Stimulated activated CD8-positive, alpha-beta memory T cell treated with anti-CD3 and anti-CD28 coated beads, Interleukin-15, amount 100 ng/mL, for 24 hours (primary cell): ENCODE data around the gene DPY19L3.
"Not testable (repeated sequence)": the region's sequence is repeated elsewhere in the genome, so short reads cannot be mapped to it uniquely, and the experiment has no call there.

ENCODE experiments used
- DNase-seq: peaks from one replicate; pipeline ENCODE4 v3.0.0-alpha.2; 2020; ENCODE audit warnings: low read depth

DPY19L3 gene

DNA sequence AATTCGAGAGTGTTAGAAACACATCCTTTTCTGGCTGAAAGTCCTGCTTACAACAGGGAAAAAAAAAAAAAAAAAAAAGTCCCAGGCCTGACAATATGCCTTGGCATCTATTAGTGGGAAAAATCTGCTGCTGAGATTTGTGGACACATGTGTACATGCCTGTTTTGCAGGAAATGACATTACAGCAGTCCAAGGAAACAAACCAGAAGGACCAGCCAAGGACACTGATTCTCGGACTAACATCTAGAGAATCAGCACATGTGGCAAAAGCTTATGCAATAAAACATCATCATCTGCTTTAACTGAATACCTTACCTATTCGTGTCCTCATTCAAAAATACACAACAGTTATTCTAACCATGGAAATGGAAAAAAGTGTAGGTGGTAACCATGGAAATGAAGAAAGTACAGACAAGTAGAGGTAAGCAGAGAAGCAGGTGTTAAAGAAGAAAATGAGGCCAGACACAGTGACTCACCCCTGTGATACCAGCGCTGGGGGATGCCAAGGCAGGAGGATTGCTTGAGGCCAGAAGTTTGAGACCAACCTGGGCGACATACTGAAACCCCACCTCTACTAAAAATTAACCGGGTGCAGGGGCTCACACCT lies 9.4 kb upstream of the DPY19L3 start:
- DNase-seq = no peak

DNA sequence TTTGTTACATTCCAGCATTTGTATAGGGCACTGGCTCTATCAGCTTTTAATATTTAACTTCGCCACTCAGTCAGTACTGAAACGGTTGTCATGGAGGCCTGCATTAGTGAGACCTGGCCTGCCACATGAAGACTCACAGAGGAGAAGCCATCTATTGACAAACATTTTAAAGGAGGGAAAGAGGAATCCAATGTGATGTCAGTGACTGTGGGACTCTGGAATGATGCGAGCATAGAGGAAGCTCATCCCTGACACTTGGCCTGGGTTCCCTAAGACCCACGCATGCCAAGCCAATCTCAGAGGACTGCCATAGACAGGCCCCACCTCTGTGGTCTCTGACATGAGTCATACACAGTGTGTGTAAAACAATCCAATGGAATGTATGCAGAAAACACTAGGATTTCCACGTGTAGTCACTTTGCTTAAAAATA lies 7.9 kb upstream of the DPY19L3 start:
- no peak for DNase-seq

DNA sequence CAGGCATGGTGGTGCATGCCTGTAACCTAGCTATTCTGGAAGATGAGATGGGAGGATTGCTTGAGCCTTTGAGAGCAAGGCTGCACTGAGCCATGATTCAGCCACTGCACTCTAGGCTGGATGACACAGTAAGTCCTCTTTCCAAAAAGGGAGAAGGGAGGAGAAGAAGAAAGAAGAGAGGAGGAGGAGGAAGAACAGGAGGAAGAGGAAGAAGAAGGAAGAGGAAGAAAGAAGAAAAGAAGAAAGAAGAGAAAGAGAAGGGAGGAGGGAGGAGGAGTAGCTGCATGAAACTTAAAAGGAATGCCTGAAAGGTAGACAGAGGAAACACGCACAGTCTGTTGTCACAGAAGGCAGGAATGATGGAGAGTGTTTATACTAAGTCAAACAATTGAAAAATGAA lies 3.6 kb upstream of the DPY19L3 start:
- DNase-seq = no peak

DNA sequence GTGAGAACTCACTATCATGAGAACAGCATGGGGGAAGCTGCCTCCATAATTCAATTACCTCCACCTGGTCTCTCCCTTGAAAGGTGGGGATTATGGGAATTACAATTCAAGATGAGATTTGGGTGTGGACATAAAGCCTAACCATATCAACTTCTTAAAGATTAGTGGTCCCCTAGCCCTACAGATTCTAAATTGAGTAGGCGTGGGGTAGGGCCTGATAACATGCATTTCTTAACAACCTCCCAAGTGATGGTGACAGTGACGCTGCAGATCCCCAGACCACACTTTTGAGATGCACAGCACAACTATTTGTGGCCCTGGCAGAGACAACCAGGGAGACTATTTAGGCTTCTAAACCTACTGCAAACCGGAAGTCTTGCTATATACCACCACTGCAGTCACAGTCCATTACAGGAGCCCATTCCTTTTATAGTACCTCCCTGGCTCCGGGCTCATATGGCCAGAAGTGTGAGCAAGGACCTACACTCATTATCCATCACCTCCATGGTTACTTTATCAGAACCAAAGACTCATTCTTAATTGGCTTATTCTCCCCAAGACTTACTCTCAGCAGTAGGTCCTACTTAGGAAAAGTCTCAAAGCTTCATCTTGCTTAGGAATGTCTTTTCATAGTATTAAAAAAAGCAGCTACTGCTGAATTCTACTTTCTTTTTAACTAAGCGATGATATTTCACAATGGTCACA lies 2.1 kb upstream of the DPY19L3 start:
- no peak for DNase-seq

DNA sequence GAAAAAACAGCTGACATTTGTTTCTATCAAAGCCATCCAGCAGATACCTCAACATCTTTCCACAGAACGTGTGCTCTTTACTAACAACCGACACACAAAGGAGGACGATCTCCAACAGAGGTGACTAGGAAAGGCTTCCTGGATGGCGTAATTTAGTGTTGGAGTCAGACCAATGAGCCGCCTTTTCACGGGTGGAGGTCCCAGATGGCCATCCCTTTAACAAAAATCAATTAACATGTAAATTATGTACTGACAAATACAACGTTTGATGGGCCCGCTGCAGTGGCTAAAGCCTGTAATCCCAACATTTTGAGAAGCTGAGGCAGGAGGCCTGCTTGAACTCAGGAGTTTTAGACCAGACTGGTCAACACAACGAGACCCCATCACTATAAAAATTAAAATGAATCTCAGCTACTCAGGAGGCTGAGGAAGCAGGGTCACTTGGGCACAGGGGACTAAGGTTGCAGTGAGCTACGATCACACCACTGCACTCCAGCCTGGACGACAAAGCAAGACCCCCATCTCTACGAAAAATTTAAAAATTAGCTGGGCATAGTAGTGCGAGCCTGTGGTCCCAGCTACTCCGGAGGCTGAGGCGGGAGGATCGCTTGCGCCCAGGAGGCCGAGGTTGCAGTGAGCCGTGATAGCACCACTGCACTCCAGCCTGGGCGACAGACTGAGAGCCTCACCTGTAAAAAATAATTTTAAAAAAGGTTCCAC lies 1.2 kb upstream of the DPY19L3 start:
- no peak for DNase-seq

DNA sequence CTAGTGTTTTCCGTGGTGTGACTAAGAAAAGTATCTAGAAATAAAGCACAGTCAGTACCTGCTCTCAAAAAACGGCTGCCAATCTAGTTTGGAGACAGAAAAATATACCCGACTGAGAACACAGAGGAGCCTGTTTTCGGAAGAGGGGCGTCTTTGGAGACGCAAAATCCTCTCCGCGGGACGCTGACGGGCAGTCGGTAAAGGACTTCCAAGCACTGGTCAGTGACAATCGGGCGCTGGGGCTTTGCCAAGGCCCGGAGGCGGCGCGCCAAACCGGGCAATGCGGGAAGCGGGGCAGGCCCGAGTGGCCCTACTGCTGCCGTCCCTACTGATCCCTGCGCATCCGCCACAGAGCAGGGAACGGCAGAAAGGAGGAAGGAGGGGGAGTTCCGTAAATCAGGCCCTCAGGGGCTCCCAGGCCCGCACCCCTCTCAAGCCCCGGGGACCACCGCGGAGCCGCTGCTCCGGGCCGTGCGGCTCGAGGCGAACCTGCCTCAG lies 588 bp upstream of the DPY19L3 start:
- DNase-seq = no peak

DNA sequence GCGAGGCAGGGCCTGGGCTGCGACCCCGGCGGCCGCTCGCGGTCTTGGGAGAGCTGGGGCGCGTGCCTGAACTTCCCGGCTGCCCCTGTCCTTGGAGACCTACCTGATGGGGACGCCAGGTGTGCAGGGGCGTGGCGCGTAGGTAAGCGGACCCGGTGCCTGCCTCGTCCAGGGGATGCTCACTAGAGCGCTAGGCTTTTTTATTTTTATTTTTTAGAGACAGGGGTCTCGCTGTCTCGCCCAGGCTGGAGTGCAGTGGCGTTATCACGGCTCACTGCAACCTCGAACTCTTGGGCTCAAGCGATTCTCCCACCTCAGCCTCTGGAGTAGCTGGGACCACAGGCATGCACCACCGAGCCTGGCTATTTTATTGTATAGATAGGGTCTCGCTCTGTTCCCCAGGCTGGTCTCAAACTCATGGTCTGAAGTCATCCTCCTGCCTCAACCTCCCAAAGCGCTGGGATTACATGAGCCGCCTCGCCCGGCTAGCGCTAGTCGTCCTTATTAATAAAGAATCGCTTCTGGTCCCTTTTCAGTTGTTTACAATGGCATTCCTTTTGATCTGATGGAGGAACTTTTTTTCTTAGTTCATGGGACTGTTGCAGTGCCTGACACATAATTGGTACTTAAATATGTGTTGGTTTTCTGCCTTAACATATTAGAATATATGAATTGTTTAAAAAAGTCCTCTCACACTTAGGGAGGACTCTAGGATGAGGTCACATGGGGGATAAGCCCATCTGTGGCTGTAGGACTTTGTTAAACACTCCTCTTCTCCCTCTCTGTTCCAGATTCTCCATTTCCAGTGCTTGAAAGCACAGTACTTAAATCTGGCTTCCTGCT lies 812 bp downstream of the DPY19L3 start:
- DNase-seq = no peak

DNA sequence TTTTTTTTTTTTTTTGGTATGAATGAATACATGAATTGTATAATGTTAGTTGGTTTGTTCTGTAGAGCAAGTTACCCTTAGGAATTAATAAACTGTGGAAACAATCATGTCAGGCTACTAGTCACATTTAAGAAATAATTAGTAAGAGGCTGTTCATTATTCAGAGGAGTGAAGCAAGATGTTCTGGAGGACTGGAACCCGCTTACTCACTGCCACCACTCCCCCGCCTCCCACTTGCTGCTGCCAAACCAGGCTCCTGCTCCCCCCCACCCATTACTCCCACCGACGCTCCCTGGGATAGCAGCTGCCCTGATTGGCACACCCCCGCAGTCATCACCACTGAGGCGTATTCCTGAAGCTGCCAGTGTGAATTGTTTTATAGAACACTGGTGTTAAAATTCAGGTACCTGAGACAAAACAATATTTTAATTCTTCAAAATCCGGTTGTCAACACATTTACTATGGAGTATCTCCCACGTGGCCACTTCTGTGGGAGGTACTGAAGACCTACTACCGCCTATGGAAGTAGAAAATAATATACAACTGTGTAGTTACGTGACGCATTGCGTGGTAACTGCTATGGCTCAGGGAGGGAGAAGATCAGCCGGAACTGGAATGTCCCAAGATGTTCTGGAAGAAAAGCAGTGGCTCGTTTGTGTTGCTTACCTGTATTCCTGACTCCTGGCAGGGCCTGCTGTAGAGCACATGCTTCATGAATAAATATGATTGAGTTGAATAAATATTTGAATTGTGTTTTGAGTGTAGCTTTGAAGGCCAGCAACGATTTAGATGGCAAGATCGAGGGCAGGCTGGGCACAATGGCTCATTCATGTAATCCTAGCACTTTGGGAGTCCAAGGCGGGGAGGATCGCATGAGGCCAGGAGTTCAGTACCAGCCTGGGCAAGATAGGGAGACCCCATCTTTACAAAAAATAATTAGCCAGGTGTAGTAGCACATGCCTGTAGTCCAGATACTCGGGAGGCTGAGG lies 1.7 kb downstream of the DPY19L3 start:
- no peak for DNase-seq

DNA sequence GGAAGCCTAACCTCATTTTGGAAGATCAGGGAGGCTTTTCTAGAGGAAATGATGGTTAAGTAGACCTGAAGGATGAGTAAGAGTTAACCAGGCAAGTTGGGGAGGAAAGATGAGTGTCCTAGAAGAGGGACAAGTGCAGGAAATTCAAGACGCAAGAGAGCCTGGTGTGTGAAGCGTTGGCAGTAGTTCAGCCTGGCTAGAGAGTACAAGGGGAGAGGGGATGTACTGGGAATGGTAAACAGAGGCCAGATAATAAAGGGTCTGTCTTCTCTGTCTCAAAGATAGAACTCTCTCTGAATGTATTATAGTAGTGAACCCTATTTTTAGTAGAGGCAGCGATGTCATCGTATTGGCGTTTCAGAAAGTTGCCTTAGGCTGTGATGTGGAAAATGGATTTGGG lies 9.7 kb downstream of the DPY19L3 start:
- DNase-seq = no peak

DNA sequence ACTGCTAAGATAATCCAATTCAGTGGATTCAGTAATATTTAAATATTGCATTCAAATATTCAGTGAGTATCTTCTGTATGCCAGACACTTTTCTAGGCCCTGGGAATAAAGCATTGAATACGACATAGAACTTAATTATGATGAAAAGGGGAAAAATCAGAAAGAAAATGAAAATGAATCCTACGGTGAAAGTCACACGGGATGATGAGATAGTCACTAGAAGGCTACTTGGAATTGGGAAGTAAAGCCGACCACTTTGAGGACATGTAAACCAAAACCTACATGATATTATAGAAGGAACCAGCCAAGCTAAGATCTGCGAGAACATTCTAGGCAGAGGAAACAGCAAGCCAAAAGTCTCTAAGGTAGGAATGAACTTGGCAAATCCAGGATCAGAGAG lies 10.1 kb downstream of the DPY19L3 start:
- DNase-seq = no peak

DNA sequence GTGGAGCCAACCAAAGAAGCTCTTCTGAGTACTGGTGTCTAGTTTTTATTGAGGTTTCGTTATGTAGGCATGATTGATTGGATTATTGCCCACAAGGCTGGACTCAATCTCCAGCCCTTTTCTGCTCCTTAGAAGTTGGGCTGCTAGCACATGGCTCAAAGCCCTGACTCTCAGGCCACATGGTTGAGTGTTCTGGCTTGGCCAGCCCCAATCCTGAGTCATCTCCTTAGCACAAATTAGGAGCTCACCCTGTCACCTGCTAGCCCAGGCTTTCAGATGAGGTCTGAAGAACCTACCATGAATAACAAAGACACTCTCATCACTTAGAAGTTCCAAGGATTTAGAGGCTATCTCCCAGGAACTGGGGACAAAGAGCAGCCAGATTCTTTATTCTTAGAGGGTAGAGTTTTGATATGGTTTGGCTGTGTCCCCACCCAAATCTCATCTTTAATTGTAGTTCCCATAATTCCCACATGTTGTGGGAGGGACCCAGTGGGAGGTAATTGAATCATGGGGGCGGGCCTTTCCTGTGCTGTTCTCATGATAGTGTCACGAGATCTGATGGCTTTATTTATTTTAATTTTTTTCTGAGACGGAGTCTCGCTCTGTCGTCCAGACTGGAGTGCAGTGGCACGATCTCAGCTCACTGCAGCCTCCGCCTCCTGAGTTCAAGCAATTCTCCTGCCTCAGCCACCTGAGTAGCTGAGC lies 11.3 kb downstream of the DPY19L3 start:
- no peak for DNase-seq

DNA sequence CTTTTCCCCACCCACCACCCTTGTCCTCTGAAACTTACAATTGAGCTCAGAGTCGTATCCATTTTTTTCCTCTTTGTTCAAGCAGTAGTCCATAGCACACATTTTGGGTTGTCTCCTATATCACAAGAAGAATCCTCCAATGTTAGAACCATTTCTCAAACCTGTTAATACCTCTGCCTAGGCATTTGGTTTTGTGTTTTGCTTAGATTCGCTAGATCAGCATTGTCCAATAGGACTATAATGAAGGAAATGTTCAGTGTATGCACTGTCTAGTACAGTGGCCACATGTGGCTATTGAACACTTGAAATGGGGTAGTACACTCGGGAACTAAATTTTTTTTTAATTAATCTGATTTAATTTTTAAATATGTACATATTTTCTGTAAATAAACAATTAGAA lies 12.6 kb downstream of the DPY19L3 start:
- no peak for DNase-seq

DNA sequence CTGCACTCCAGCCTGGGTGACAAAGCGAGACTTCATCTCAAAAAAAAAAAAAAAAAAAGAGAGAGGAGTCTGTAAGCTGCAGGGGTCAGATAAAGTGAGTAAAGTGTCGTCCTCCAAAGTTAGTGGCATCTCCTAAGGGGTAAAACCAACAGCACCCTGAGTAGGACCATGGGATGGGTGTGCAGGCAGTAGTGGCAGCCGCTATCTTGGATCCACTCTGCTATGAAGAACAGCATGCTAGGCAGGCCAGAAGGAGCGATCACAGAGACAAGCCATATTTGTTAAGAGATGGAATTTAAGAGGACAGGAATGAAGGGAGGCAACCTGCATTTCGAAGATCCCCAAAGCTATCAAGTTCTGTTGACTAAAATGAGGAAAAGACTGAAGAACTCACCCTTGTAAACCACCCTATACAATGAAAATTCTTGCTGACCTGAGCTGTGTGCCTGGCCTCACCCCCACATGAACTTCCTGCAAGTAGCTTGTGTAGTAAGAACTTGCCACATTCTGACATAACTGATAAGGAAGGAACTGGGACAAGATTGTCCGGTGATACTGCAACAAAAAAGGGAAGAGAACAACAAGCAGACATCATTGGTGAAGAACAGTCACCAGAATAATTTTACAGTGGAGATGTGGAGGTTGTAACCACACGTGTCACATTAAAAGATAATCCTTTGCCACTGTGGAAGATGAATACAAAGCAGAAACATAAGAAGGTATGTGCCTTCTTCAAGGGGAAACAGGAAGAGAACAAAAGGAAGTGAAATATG lies 16.2 kb downstream of the DPY19L3 start:
- DNase-seq = no peak

DNA sequence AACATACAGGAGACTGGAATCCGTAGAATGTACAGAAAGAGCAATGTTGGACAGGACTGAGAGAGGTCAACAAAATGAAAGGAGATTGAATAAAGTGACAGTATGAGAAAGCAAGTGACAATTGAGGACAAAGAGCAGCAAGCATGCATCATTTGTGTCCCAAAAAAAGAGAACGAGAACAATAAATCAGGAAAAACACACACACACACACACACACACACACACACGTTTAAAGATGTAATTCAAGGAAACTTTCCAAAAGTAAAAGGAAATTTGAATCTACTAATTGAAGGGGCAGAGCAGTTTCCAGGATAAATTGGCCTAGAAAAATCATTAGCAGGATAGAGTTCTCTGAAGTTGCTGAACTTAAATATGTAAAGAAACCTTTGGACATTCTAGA lies 16.9 kb downstream of the DPY19L3 start:
- DNase-seq = no peak

DNA sequence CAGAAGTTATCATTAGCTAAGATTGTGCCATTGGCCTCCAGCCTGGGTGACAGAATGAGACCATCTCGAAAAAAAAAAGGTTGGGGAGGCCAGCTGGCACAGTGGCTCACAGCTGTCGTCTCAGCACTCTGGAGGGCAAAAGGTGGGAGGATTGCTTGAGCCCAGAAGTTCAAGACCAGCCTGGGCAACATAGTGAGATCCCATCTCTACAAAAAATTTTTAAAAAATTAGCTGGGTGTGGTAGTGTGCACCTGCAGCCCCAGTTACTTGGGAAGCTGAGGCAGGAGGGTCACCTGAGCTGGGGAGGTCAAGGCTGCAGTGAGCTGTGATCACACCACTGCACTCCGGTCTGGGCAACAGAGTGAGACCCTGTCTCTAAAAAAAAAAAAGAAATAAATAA lies 18.4 kb downstream of the DPY19L3 start:
- not testable (repeated sequence) for DNase-seq

DNA sequence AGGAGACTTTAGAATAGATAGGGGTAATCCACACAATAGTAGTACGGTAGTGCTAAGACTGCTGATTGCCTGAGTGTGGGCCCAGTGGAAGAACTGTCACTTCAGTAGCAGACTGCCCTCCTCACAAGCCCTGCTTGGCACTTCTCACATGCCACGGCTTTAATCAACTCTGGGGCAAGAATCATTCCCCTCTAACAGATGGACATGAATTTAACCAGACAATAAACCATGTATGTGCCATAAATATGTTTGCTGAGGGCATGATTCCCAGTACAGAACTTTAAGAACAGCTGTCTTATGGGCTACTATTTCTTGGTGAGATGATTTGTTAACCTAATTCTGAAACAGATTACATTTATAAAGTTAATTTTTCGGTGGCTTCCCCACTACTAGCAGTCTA lies 22.0 kb downstream of the DPY19L3 start:
- DNase-seq = no peak

DNA sequence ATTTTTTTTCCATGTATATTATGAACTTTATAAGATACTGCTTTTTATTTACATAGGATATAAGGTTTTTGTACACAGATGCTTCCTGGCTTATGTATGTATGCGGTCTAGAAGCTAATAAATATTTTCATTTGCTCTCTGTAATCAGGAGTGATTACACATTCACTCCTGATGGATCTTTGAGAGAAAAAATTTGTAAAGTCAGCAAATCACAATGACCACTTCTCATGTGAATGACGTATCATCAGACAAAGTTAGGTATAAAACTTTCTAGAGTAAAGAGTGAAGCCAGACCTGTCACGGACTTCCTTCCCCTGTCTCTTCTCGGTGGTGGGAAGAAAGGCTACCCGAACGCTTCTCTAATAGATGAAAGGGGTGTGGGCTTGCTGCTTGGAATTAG lies 31.1 kb downstream of the DPY19L3 start:
- no peak for DNase-seq

DNA sequence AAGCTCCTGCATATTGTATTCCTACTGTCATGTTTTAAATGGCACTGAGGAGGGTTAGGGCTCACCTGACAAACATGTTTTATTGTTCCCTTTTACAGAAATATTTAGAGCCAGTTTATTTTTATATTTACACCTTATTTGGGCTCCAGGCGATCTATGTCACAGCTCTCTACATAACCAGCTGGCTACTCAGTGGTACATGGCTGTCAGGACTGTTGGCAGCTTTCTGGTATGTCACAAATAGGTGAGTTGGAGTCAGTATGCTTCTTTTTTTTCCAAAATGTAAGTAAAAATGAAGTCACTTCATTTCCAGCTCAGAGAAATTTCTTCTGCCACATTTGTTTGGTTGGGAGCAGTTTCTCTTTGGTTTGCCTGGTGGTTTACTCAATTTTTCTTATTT lies 31.5 kb downstream of the DPY19L3 start:
- DNase-seq = no peak

DNA sequence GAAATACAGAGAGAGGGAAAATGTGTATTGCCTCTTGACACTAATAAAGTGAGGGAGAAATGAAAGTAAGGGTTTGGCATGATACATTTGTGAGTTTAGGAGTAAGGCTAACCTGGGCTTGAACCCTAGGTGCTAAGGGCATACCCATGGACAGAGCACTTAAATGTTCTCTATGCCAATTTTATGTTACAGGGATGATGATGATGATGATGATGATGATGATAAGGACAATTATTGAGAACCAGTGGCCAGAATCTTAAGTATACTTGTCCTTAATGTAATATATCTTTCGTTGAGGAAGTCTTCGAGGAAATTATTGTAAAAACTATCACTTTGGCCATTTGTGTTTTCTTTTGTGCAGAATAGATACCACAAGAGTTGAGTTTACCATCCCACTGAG lies 33.2 kb downstream of the DPY19L3 start:
- DNase-seq = no peak

DNA sequence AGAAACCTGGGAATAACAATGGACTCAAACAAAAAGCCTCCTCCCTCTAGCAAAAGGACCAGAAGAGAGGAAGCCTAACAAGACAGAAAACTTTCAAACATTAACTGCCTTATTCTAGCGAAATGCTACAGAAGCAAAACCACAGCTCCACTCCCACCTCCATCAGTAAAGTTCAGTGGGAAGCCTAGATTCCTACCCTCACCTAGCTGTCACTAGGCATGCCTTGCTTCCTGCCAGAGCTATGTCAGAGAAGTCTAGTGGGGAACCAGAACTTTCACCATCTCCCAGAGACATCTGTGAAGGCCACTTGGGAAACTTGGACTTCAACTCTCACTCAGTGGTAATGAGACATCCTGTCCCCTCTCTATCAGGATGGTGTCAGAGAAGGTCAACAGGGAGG lies 37.1 kb downstream of the DPY19L3 start:
- DNase-seq = no peak
